ENCODE data around the gene P2RY2.
"Not testable (repeated sequence)": the region's sequence is repeated elsewhere in the genome, so short reads cannot be mapped to it uniquely, and the experiment has no call there.

The P2RY2 gene

GRCh38 chr11:73188301-73188700, 29.8 kb upstream of the P2RY2 start:
- DNase-seq: no peak

GRCh38 chr11:73189315-73189714, 28.8 kb upstream of the P2RY2 start:
- DNase-seq: no peak

- peak; percentile 8 for DNase-seq
Observed at GRCh38 chr11:73189723-73190556, 28.1 kb upstream of the P2RY2 start.

- DNase-seq: no peak
Observed at GRCh38 chr11:73190557-73190885, 27.6 kb upstream of the P2RY2 start.

- DNase-seq: no peak
Observed at GRCh38 chr11:73191151-73191550, 26.9 kb upstream of the P2RY2 start.

GRCh38 chr11:73192272-73192671, 25.8 kb upstream of the P2RY2 start:
- no peak for DNase-seq

GRCh38 chr11:73193251-73194033, 24.6 kb upstream of the P2RY2 start:
- DNase-seq: no peak

- DNase-seq: no peak
Observed at GRCh38 chr11:73194034-73194507, 24.0 kb upstream of the P2RY2 start.

GRCh38 chr11:73194593-73194992, 23.5 kb upstream of the P2RY2 start:
- DNase-seq: no peak

- DNase-seq: no peak
Observed at GRCh38 chr11:73195191-73196007, 22.7 kb upstream of the P2RY2 start.

GRCh38 chr11:73196576-73196975, 21.5 kb upstream of the P2RY2 start:
- DNase-seq: no peak

- no peak for DNase-seq
Observed at GRCh38 chr11:73197348-73197747, 20.7 kb upstream of the P2RY2 start.

- DNase-seq: not testable (repeated sequence)
Observed at GRCh38 chr11:73197787-73198186, 20.3 kb upstream of the P2RY2 start.

GRCh38 chr11:73198677-73199076, 19.4 kb upstream of the P2RY2 start:
- no peak for DNase-seq

GRCh38 chr11:73199446-73199845, 18.6 kb upstream of the P2RY2 start:
- no peak for DNase-seq

- DNase-seq: no peak
Observed at GRCh38 chr11:73200256-73200655, 17.8 kb upstream of the P2RY2 start.

- no peak for DNase-seq
Observed at GRCh38 chr11:73201249-73201648, 16.8 kb upstream of the P2RY2 start.

- no peak for DNase-seq
Observed at GRCh38 chr11:73201888-73202780, 15.9 kb upstream of the P2RY2 start.

GRCh38 chr11:73203322-73203721, 14.8 kb upstream of the P2RY2 start:
- no peak for DNase-seq

- no peak for DNase-seq
Observed at GRCh38 chr11:73203790-73204189, 14.3 kb upstream of the P2RY2 start.

GRCh38 chr11:73204711-73205121, 13.4 kb upstream of the P2RY2 start:
- no peak for DNase-seq

GRCh38 chr11:73205661-73206343, 12.3 kb upstream of the P2RY2 start:
- no peak for DNase-seq
